DMS114 treated with DMSO at 0.1 percent for 48 hours (cell line): Measurements from ENCODE around the gene EXT2.

Experiments
- DNase-seq: peaks from one replicate; lab custom pipeline; 2025; ENCODE audit not compliant: unreplicated experiment; lab: John Stamatoyannopoulos, UW

Gene EXT2

DNA sequence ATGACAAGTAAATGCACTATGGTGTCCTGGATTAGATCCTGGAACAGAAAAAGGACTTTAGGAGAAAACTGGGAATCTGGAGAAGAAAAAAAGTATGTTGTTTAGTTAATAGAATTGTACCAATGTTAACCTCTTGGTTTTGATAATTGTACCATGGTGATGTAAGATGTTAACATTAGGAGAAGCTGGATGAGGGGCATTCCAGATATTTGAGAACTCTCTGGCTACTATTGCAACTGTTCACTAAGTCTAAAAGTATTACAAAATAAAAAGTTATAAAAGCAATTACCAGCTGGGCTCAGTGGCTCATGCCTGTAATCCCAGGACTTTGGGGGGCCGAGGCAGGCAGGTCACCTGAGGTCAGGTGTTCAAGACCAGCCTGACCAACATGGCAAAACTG, 66.5 kb downstream of the EXT2 start:
- no peak for DNase-seq

DNA sequence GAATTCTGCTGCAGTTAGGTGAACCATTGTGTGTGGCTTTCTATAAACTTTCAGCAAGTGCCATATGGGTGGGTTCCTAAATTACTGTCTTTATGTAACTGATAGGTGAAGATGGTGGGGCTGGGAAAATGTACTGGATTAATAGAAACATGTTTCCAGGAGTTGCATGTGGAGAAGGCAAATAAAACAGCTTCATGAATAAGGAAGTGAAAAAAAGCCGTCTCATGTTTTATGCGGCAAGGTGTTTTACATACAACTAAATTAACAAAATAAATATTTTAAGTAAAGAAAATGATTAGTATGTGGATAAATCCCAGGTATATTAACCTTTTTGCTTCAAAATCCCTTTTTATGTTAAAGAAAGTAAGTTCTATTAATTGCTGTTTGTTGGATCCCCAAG, 67.2 kb downstream of the EXT2 start:
- DNase-seq, result no peak

- DNase-seq, result no peak
Observed at GRCh38 chr11:44165432-44165831, 70.0 kb downstream of the EXT2 start.

- DNase-seq, result no peak
Observed at GRCh38 chr11:44167046-44167445, 71.6 kb downstream of the EXT2 start.

DNA sequence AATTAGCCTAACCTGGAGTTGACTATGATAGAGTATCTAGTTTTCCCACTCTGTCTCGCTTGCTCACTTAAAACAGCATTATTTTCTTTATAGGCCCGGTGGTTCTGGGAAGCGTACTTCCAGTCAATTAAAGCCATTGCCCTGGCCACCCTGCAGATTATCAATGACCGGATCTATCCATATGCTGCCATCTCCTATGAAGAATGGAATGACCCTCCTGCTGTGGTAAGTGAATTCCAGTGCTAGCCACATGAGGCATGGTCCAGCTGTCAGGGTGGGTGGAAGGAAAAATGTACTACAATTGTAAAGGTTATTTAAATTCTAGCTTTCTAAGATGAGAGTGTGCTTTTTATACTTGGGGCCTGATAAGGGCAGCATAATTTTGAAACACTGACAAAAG, 76.0 kb downstream of the EXT2 start:
- no peak for DNase-seq

DNA sequence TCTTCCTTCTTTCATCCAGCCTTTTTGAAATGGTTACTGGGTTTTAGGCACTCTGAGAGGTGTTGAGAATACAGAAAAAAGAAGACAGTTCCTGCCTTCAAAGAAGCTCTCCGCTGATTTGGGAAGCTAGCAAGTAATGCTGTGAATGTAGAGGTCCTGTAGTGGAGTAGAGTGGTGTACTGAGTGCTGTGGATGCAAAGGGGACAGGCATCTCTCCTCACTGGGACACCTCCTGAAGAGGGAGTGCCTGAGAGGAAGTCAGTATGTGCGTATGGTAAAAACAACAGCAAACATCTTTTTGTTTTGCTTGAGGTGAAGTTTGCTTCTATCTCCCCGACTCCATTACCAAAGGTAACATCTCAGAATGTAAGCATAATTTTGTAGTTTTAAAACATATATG, 77.5 kb downstream of the EXT2 start:
- no peak for DNase-seq

GRCh38 chr11:44174842-44175241, 79.4 kb downstream of the EXT2 start:
- DNase-seq, result no peak

- DNase-seq, result no peak
Observed at GRCh38 chr11:44176546-44177213, 81.2 kb downstream of the EXT2 start.

DNA sequence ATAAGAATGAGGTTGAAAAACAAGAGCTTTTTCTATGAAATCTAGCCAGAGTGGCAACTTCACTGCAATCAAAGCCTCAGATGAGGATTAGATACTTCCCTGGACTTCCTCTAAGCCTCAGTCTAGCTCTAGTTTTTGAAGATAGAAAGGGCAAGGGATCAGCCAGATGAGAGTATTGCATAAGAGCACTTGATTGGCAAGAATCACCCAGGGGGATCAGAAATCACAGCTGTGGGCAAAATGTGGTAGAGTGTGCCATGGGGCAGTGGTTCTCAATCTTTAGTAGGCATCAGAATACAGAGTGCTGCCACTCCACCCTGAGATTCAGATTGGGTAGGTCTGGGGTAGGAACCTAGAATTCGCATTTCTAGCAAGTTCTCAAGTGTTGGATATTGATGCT, 82.4 kb downstream of the EXT2 start:
- no peak for DNase-seq

GRCh38 chr11:44178381-44178780, 82.9 kb downstream of the EXT2 start:
- DNase-seq, result no peak

- DNase-seq, result no peak
Observed at GRCh38 chr11:44179173-44179572, 83.7 kb downstream of the EXT2 start.

DNA sequence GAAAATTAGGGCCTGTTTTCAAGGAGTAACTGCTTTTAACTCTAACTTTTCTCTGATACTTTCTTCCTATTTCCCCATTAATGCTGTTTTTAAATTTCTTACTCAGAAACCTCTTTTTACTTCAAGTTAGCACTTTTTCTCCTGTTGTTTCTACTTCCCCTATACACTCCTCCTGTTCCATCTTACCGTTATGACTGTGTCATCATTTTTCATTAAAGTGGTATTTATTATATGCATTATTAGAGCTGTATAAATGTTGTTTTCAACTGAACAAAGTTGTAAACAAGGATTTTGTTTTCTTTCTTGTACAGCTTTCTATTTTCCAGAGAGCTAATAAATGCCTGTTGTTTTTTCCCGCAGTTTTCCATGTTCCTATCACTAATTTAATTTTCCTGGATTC, 84.6 kb downstream of the EXT2 start:
- DNase-seq, result no peak

- no peak for DNase-seq
Observed at GRCh38 chr11:44185522-44185921, 90.0 kb downstream of the EXT2 start.

GRCh38 chr11:44186321-44186930, 90.9 kb downstream of the EXT2 start:
- DNase-seq, result no peak

- no peak for DNase-seq
Observed at GRCh38 chr11:44188643-44189042, 93.2 kb downstream of the EXT2 start.

GRCh38 chr11:44189986-44190882, 94.8 kb downstream of the EXT2 start:
- DNase-seq, result no peak

- no peak for DNase-seq
Observed at GRCh38 chr11:44190883-44191230, 95.4 kb downstream of the EXT2 start.

DNA sequence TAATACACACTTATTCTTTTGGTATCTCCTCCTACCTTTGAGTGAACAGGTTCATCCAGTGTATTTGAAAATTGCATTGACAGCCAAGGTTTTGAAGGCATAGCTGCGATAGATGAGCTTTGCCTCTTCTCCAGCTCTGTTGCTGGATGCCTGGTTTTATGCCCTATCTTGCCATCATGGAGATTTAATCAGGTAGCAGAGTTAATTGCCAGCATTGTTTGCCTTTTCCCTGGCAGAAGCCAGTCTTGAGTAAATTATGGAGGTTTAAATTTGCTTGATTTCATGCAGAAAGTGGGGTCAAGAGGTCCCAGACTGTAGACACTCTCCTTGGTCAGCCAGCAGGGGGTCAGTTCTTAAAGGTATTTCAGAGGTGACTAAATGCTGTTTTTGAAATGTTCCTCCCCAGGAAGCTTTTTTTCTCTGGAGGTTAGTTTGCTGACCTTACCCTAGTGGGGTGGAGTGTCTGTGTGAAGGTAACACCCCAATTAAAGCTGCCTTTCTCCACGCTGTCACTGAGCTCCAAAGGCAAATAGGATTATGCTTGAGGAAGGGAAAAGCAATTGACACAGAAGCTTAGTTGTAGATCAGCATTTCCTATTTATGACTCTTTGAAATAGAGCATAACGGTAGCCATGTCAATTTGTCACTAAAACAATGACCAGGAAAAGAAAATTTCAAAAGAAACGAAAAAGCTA, 96.0 kb downstream of the EXT2 start:
- no peak for DNase-seq

- no peak for DNase-seq
Observed at GRCh38 chr11:44192017-44192385, 96.5 kb downstream of the EXT2 start.

GRCh38 chr11:44192462-44193100, 97.1 kb downstream of the EXT2 start:
- DNase-seq, result no peak

GRCh38 chr11:44193856-44194255, 98.4 kb downstream of the EXT2 start:
- DNase-seq, result no peak
